Kidney tubule cell (primary cell): ENCODE data around the gene IFNW1.
A peak's percentile ranks its signal among the peaks of the same experiment; 100 is the strongest.

Experiments
- DNase-seq: peaks from one replicate; pipeline ENCODE4 v3.0.0-alpha.2; 2018; ENCODE audit warnings: low spot score

Gene IFNW1

GRCh38 chr9:21110708-21111576, 30.7 kb downstream of the IFNW1 start:
- peak; percentile 74 for DNase-seq

- DNase-seq = no peak
Observed at GRCh38 chr9:21104787-21105186, 36.8 kb downstream of the IFNW1 start.

GRCh38 chr9:21102305-21102704, 39.3 kb downstream of the IFNW1 start:
- DNase-seq = peak; percentile 41

- no peak for DNase-seq
Observed at GRCh38 chr9:21097817-21098216, 43.8 kb downstream of the IFNW1 start.

- no peak for DNase-seq
Observed at GRCh38 chr9:21096901-21097255, 44.8 kb downstream of the IFNW1 start.

- peak; percentile 69 for DNase-seq
Observed at GRCh38 chr9:21096172-21096900, 45.3 kb downstream of the IFNW1 start.

- DNase-seq = peak; percentile 29
Observed at GRCh38 chr9:21095561-21095960, 46.1 kb downstream of the IFNW1 start.
